HEK293 (cell line): ENCODE measurements around the gene OCA2.

Source experiments
- CTCF ChIA-PET: fragments of 350-600 bp; formaldehyde crosslinking; extraction: SDS; loops from one replicate; lab custom pipeline; 2021; ENCODE audit warnings: antibody characterized with exemption; lab: Yijun Ruan, JAX
- POLR2A ChIA-PET: fragments of 300-600 bp; formaldehyde crosslinking; extraction: SDS; loops from one replicate; lab custom pipeline; 2020; ENCODE audit warnings: antibody characterized with exemption, inconsistent platforms; lab: Yijun Ruan, JAX
- H3K27ac ChIP-seq: fragments of 200-500 bp; sonication (Bioruptor generic); 2 replicates; pipeline ENCODE4 v1.5.1; 2014; ENCODE audit warnings: low read depth, low read length, control low read depth, inconsistent platforms; ENCODE audit errors: extremely low read depth
- H3K36me3 ChIP-seq, 2 experiments: fragments of 200-500 bp in 1 of 2; sonication (Bioruptor generic) in 1 of 2; 1 replicate in 1 of 2; 2 replicates in 1 of 2; pipeline ENCODE4 v1.5.1; 2014 to 2017; ENCODE audit warnings: inconsistent platforms in 2 of 2, low read length in 2 of 2; ENCODE audit not compliant: control insufficient read depth in 2 of 2, insufficient read depth in 1 of 2
- H3K4me1 ChIP-seq: fragments of 200-500 bp; sonication (Bioruptor generic); 2 replicates; pipeline ENCODE4 v1.5.1; 2014; ENCODE audit warnings: mild to moderate bottlenecking, low read length, inconsistent platforms; ENCODE audit not compliant: control insufficient read depth, insufficient read depth
- H3K4me3 ChIP-seq: 2 replicates; pipeline ENCODE4 v1.5.1; 2011; ENCODE audit warnings: low read depth, mild to moderate bottlenecking, control low read depth, low read length, moderate library complexity
- H3K9me3 ChIP-seq: fragments of 200-500 bp; sonication (Bioruptor generic); 2 replicates; pipeline ENCODE4 v1.5.1; 2014; ENCODE audit warnings: low read depth, low read length, inconsistent platforms; ENCODE audit not compliant: control insufficient read depth, insufficient read depth
- KLF9 ChIP-seq: fragments of 450-650 bp; formaldehyde crosslinking; IDR thresholded peaks from 2 replicates; pipeline ENCODE4 v1.5.1; 2016; ENCODE audit warnings: missing biosample characterization, missing genetic modification characterization, low read depth
- PRDM4 ChIP-seq: fragments of 450-650 bp; formaldehyde crosslinking; IDR thresholded peaks from 2 replicates; pipeline ENCODE4 v1.5.1; 2017; ENCODE audit warnings: missing biosample characterization, missing genetic modification characterization
- WT1 ChIP-seq: fragments of 450-650 bp; formaldehyde crosslinking; IDR thresholded peaks from 2 replicates; pipeline ENCODE4 v1.5.1; 2016; ENCODE audit warnings: missing biosample characterization, missing genetic modification characterization
- ZBTB1 ChIP-seq: fragments of 450-650 bp; formaldehyde crosslinking; IDR thresholded peaks from 2 replicates; pipeline ENCODE4 v1.5.1; 2016; ENCODE audit warnings: missing biosample characterization, missing genetic modification characterization
- ZBTB20 ChIP-seq: fragments of 450-650 bp; formaldehyde crosslinking; IDR thresholded peaks from 2 replicates; pipeline ENCODE4 v1.5.1; 2016; ENCODE audit warnings: missing biosample characterization, missing genetic modification characterization
- ZBTB26 ChIP-seq: fragments of 450-650 bp; formaldehyde crosslinking; optimal IDR thresholded peaks from 2 replicates; pipeline ENCODE3; 2016; ENCODE audit warnings: missing biosample characterization, mild to moderate bottlenecking, missing genetic modification characterization
- ZBTB44 ChIP-seq: fragments of 450-650 bp; IDR thresholded peaks from 2 replicates; pipeline ENCODE4 v1.5.1; 2018; ENCODE audit warnings: missing biosample characterization, mild to moderate bottlenecking, missing genetic modification characterization
- ZFP69B ChIP-seq: fragments of 450-650 bp; formaldehyde crosslinking; IDR thresholded peaks from 2 replicates; pipeline ENCODE4 v1.5.1; 2016; ENCODE audit warnings: missing biosample characterization, missing genetic modification characterization
- ZNF112 ChIP-seq: fragments of 450-650 bp; formaldehyde crosslinking; IDR thresholded peaks from 2 replicates; pipeline ENCODE4 v1.5.0; 2017; ENCODE audit warnings: missing biosample characterization, missing genetic modification characterization
- ZNF138 ChIP-seq: fragments of 450-650 bp; formaldehyde crosslinking; IDR thresholded peaks from 2 replicates; pipeline ENCODE4 v1.5.1; 2016; ENCODE audit warnings: missing biosample characterization, missing genetic modification characterization, borderline replicate concordance
- ZNF239 ChIP-seq: fragments of 450-650 bp; formaldehyde crosslinking; IDR thresholded peaks from 2 replicates; pipeline ENCODE4 v1.5.1; 2016; ENCODE audit warnings: missing biosample characterization, missing genetic modification characterization
- ZNF26 ChIP-seq: fragments of 450-650 bp; formaldehyde crosslinking; IDR thresholded peaks from 2 replicates; pipeline ENCODE4 v1.5.1; 2016; ENCODE audit warnings: missing biosample characterization, missing genetic modification characterization
- ZNF324 ChIP-seq: fragments of 450-650 bp; formaldehyde crosslinking; IDR thresholded peaks from 2 replicates; pipeline ENCODE4 v1.5.1; 2016; ENCODE audit warnings: missing biosample characterization, missing genetic modification characterization
- ZNF394 ChIP-seq: fragments of 450-650 bp; formaldehyde crosslinking; IDR thresholded peaks from 2 replicates; pipeline ENCODE4 v1.5.1; 2016; ENCODE audit warnings: missing biosample characterization, missing genetic modification characterization, mild to moderate bottlenecking, moderate library complexity, borderline replicate concordance
- ZNF404 ChIP-seq: fragments of 450-650 bp; formaldehyde crosslinking; IDR thresholded peaks from 2 replicates; pipeline ENCODE4 v1.5.1; 2017; ENCODE audit warnings: missing biosample characterization, missing genetic modification characterization
- ZNF416 ChIP-seq: fragments of 450-650 bp; formaldehyde crosslinking; IDR thresholded peaks from 2 replicates; pipeline ENCODE4 v1.5.1; 2016; ENCODE audit warnings: missing biosample characterization, missing genetic modification characterization
- ZNF518A ChIP-seq: fragments of 450-650 bp; formaldehyde crosslinking; conservative IDR thresholded peaks from 2 replicates; pipeline ENCODE4 v1.5.1; 2016; ENCODE audit warnings: low read depth, missing biosample characterization, missing genetic modification characterization
- ZNF544 ChIP-seq: fragments of 450-650 bp; formaldehyde crosslinking; IDR thresholded peaks from 2 replicates; pipeline ENCODE4 v1.5.0; 2017; ENCODE audit warnings: missing biosample characterization, missing genetic modification characterization
- ZNF585B ChIP-seq: fragments of 450-650 bp; formaldehyde crosslinking; IDR thresholded peaks from 2 replicates; pipeline ENCODE4 v1.5.1; 2016; ENCODE audit warnings: missing biosample characterization, missing genetic modification characterization
- ZNF610 ChIP-seq: fragments of 450-650 bp; formaldehyde crosslinking; IDR thresholded peaks from 2 replicates; pipeline ENCODE4 v1.5.1; 2016; ENCODE audit warnings: missing biosample characterization, missing genetic modification characterization, borderline replicate concordance
- ZNF664 ChIP-seq: fragments of 450-650 bp; formaldehyde crosslinking; IDR thresholded peaks from 2 replicates; pipeline ENCODE4 v1.5.1; 2016; ENCODE audit warnings: missing biosample characterization, missing genetic modification characterization
- ZNF777 ChIP-seq: fragments of 450-650 bp; formaldehyde crosslinking; IDR thresholded peaks from 2 replicates; pipeline ENCODE4 v1.5.1; 2017; ENCODE audit warnings: missing biosample characterization, missing genetic modification characterization, borderline replicate concordance
- ZSCAN16 ChIP-seq: fragments of 450-650 bp; formaldehyde crosslinking; IDR thresholded peaks from 2 replicates; pipeline ENCODE4 v1.5.1; 2016; ENCODE audit warnings: missing biosample characterization, missing genetic modification characterization
- ZXDB ChIP-seq: fragments of 450-650 bp; formaldehyde crosslinking; IDR thresholded peaks from 2 replicates; pipeline ENCODE4 v1.5.1; 2016; ENCODE audit warnings: missing biosample characterization, missing genetic modification characterization

The OCA2 gene

GRCh38 chr15:27989427-27989826 is 109.7 kb downstream of the OCA2 start (continued):
- TF ChIP-seq ZBTB26 (tag by site-specific recombination), result no peak
- no peak for TF ChIP-seq ZNF416
- TF ChIP-seq ZNF777 (tag by site-specific recombination), result no peak
- TF ChIP-seq ZNF138 (tag by site-specific recombination), result no peak
- no peak for TF ChIP-seq PRDM4 (tag by site-specific recombination)
- TF ChIP-seq ZBTB44, result no peak
- no peak for TF ChIP-seq ZBTB1 (tag by site-specific recombination)

- Histone ChIP-seq H3K4me3 (no peak overlapping the region), H3K9me3 (no peaks in the 10 kb centered on the region), H3K27ac (no peak overlapping the region), H3K4me1 (no peaks in the 10 kb centered on the region), H3K36me3 (no peaks in the 10 kb centered on the region)
- ChIA-PET CTCF (no interaction called here), POLR2A (no interaction called here)
- no peak for TF ChIP-seq ZNF239 (tag by site-specific recombination)
- TF ChIP-seq ZXDB (tag by site-specific recombination), result no peak
- no peak for TF ChIP-seq ZBTB20 (tag by site-specific recombination)
- TF ChIP-seq ZSCAN16 (tag by site-specific recombination), result no peak
- TF ChIP-seq ZNF394 (tag by site-specific recombination), result no peak
- no peak for TF ChIP-seq ZNF26 (tag by site-specific recombination)
- TF ChIP-seq ZFP69B (tag by site-specific recombination), result no peak
- no peak for TF ChIP-seq ZNF664 (tag by site-specific recombination)
- no peak for TF ChIP-seq ZNF404 (tag by site-specific recombination)
- no peak for TF ChIP-seq ZNF585B
- no peak for TF ChIP-seq WT1
- no peak for TF ChIP-seq ZNF610 (tag by site-specific recombination)
- no peak for TF ChIP-seq ZNF544
- TF ChIP-seq ZNF518A (tag by site-specific recombination), result no peak
- TF ChIP-seq ZNF324, result no peak
- TF ChIP-seq KLF9 (tag by site-specific recombination), result no peak
- no peak for TF ChIP-seq ZBTB1 (tag by site-specific recombination)
- TF ChIP-seq ZNF112 (tag by site-specific recombination), result no peak
Measured at GRCh38 chr15:27985099-27985498, 114.0 kb downstream of the OCA2 start.
